Osteoblast (primary cell): Measurements from ENCODE around the gene CYTH4. TPM values are rescaled to one million over a fixed set of nuclear protein-coding genes. Genes with fewer than 3 reads are reported as not detected.

Experiments
- DNase-seq: peaks from one replicate; pipeline ENCODE4 v3.0.0; 2011; ENCODE audit warnings: low spot score, mixed read lengths; ENCODE audit not compliant: insufficient read length; ENCODE audit errors: missing footprints
- H2AFZ ChIP-seq: 2 replicates; pipeline ENCODE4 v1.6.0; 2011; ENCODE audit warnings: mild to moderate bottlenecking, low read length
- H3K27ac ChIP-seq: 2 replicates; pipeline ENCODE4 v1.5.1; 2011; ENCODE audit warnings: mild to moderate bottlenecking, low read depth, low read length, moderate library complexity
- H3K27me3 ChIP-seq: 2 replicates; pipeline ENCODE4 v1.6.0; 2012; ENCODE audit warnings: mild to moderate bottlenecking, control low read depth, inconsistent platforms, low read length, moderate library complexity; ENCODE audit not compliant: insufficient read depth
- H3K36me3 ChIP-seq: 2 replicates; pipeline ENCODE4 v1.5.1; 2011; ENCODE audit warnings: mild to moderate bottlenecking, low read length, control low read depth, moderate library complexity; ENCODE audit not compliant: insufficient read depth
- H3K4me1 ChIP-seq: 2 replicates; pipeline ENCODE4 v1.5.1; 2011; ENCODE audit warnings: mild to moderate bottlenecking, low read length, control low read depth, moderate library complexity; ENCODE audit not compliant: insufficient read depth
- H3K4me2 ChIP-seq: 2 replicates; pipeline ENCODE4 v1.6.0; 2011; ENCODE audit warnings: mild to moderate bottlenecking, low read length; ENCODE audit not compliant: insufficient read depth
- H3K4me3 ChIP-seq: fragments of 200-600 bp; sonication (generic); 3 replicates; pipeline ENCODE4 v1.5.1; 2012; ENCODE audit warnings: mild to moderate bottlenecking, low read length, inconsistent platforms; ENCODE audit not compliant: insufficient read depth
- H3K79me2 ChIP-seq: 2 replicates; pipeline ENCODE4 v1.6.0; 2012; ENCODE audit warnings: mild to moderate bottlenecking, low read length, control low read depth, inconsistent platforms; ENCODE audit not compliant: insufficient read depth
- H3K9me3 ChIP-seq: 2 replicates; pipeline ENCODE4 v1.5.1; 2011; ENCODE audit warnings: low read depth, low read length, control low read depth
- H4K20me1 ChIP-seq: 2 replicates; pipeline ENCODE4 v1.6.0; 2012; ENCODE audit warnings: mild to moderate bottlenecking, low read length, control low read depth; ENCODE audit not compliant: insufficient read depth
- total RNA-seq: library from RNA; depleted of rRNA; stranded (reverse); fragments of >200 nt; gene quantifications from 2 replicates; pipeline ENCODE4 v1.2.3, GENCODE V29; 2012
- TF ChIP-seq, protein P1 (sequence below): IDR thresholded peaks from 2 replicates; pipeline ENCODE4 v1.5.1; 2011; ENCODE audit warnings: mild to moderate bottlenecking, low read depth, low read length, moderate library complexity; ENCODE audit errors: extremely low read depth

CYTH4 gene
- total RNA-seq, 1 donor = 0.72 TPM

DNA sequence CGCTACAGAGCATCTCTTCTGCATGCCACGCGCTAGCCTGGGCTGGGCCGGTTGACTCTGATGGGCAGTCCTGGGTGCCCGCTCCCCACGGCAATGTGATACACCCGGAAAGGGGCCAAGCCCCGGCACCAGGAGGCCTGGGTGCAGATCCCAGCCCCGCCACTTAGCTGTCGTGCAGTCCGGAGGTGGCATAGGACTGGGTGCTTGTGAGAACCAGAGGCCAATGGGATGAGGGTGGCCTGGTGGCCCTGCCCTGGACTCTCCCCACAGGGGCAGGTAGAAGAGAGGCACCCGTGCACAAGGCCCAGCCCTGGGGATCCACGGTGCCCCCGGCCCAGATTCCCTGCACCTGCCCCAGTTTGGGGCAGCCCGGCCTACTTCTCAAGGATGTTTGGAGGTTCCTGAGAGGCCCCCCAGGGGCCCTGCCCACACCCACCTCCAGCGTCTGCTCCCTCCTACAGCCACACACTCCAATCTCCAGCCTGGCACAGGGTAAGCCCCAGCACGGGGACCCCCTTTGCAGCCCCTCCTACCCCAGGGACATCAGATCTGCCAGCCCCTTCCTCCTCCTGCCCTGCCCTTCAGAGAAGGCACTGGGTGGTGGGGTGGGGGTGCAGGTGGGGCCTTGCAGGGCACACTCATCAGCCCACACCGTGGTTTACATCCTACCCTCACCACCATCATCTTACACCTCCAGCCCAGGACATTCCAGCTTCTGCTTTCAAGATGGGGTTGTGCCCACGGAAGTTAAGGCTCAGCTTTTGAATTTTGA is 66.9 kb downstream of the CYTH4 start:
- Histone ChIP-seq H3K36me3 (no peaks in the 10 kb centered on the region), H3K4me2 (no peak overlapping the region), H3K27ac (no peak overlapping the region), H3K4me1 (peaks cover 11% of the 10 kb centered on the region), H3K4me3 (no peak overlapping the region), H3K79me2 (no peaks in the 10 kb centered on the region), H2AFZ (no peak overlapping the region), H3K27me3 (peaks cover 17% of the 10 kb centered on the region), H4K20me1 (no peaks in the 10 kb centered on the region), H3K9me3 (no peaks in the 10 kb centered on the region)
- DNase-seq = no peak
- TF ChIP-seq, protein P1, sequence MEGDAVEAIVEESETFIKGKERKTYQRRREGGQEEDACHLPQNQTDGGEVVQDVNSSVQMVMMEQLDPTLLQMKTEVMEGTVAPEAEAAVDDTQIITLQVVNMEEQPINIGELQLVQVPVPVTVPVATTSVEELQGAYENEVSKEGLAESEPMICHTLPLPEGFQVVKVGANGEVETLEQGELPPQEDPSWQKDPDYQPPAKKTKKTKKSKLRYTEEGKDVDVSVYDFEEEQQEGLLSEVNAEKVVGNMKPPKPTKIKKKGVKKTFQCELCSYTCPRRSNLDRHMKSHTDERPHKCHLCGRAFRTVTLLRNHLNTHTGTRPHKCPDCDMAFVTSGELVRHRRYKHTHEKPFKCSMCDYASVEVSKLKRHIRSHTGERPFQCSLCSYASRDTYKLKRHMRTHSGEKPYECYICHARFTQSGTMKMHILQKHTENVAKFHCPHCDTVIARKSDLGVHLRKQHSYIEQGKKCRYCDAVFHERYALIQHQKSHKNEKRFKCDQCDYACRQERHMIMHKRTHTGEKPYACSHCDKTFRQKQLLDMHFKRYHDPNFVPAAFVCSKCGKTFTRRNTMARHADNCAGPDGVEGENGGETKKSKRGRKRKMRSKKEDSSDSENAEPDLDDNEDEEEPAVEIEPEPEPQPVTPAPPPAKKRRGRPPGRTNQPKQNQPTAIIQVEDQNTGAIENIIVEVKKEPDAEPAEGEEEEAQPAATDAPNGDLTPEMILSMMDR = no peak

- TF ChIP-seq, protein P1 = no peak
These were observed 68.9 kb downstream of the CYTH4 start for GRCh38 chr22:37351232-37351631.

GRCh38 chr22:37352481-37352880 is 70.2 kb downstream of the CYTH4 start:
- Histone ChIP-seq H3K36me3 (no peaks in the 10 kb centered on the region), H4K20me1 (no peaks in the 10 kb centered on the region), H3K27me3 (peaks cover 27% of the 10 kb centered on the region), H3K79me2 (no peaks in the 10 kb centered on the region), H3K27ac (no peak overlapping the region), H2AFZ (no peak overlapping the region), H3K9me3 (no peaks in the 10 kb centered on the region), H3K4me3 (no peak overlapping the region), H3K4me2 (no peak overlapping the region), H3K4me1 (no peaks in the 10 kb centered on the region)
- TF ChIP-seq, protein P1 = no peak
- DNase-seq = no peak

More at GRCh38 chr22:37351232-37351631, 68.9 kb downstream of the CYTH4 start:
- H3K4me3 ChIP-seq = no peak overlapping the region
- no peak overlapping the region for H3K4me2 ChIP-seq
- no peaks in the 10 kb centered on the region for H4K20me1 ChIP-seq
- no peaks in the 10 kb centered on the region for H3K79me2 ChIP-seq
- H3K27ac ChIP-seq = no peak overlapping the region
- peaks cover 4% of the 10 kb centered on the region for H3K4me1 ChIP-seq
- no peaks in the 10 kb centered on the region for H3K9me3 ChIP-seq
- H3K27me3 ChIP-seq = peaks cover 27% of the 10 kb centered on the region
- DNase-seq = no peak
- H3K36me3 ChIP-seq = no peaks in the 10 kb centered on the region
- no peak overlapping the region for H2AFZ ChIP-seq

DNA sequence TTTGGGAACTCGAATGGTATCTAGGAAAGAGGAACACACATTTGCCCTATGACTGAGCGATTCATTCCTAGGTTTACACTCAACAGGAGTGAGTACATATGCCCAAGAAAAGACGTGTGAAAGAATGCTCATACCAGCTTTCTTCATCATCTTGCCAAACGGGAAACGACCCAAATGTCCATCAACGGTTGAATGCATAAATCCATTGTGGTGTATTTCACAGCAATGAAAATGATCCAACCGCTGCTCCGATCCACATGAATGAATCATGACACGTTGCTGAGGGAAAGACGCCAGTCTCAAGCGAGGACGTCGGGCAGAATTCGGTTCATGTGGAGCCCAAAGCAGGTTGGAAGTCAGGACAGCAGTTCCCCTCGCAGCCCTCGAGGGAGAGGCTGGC is 71.5 kb downstream of the CYTH4 start:
- Histone ChIP-seq H3K4me1 (no peaks in the 10 kb centered on the region), H3K36me3 (no peaks in the 10 kb centered on the region), H4K20me1 (no peaks in the 10 kb centered on the region), H3K4me2 (peak overlapping the region; percentile 14), H3K79me2 (no peaks in the 10 kb centered on the region), H3K27me3 (peaks cover 31% of the 10 kb centered on the region), H3K4me3 (no peak overlapping the region), H3K27ac (no peak overlapping the region), H3K9me3 (no peaks in the 10 kb centered on the region), H2AFZ (no peak overlapping the region)
- no peak for DNase-seq
- TF ChIP-seq, protein P1 = no peak
